IMR-90 (cell line): ENCODE measurements around the gene ARHGEF2. TPM values are rescaled to one million over a fixed set of nuclear protein-coding genes. Genes with fewer than 3 reads are reported as not detected.

ENCODE experiments used
- ATAC-seq: fragments of 200-7000 bp; cut with Tn5 transposase; 2 replicates; pipeline ENCODE4 v1.9.1; 2020; ENCODE audit warnings: low read depth, mild to moderate bottlenecking, moderate library complexity
- BruUV-seq: library from RNA; stranded (reverse); fragments of 400-500 nt; replicated peaks from 2 replicates; lab custom pipeline; 2021; lab: Mats Ljungman, UMichigan
- CTCF ChIA-PET: fragments of 300-600 bp; formaldehyde crosslinking; extraction: SDS; loops from one replicate; lab custom pipeline; 2021; ENCODE audit warnings: antibody characterized with exemption; lab: Yijun Ruan, JAX
- POLR2A ChIA-PET: fragments of 300-600 bp; sonication (Branson Sonifier 250); formaldehyde crosslinking; loops from one replicate; lab custom pipeline; 2022; ENCODE audit warnings: antibody characterized with exemption; ENCODE audit not compliant: unreplicated experiment; lab: Charles Lee
- DNase-seq: peaks from one replicate; pipeline ENCODE4 v3.0.0; 2013
- H2AFZ ChIP-seq: replicated peaks from 2 replicates; pipeline ENCODE3; 2013; ENCODE audit warnings: low read length, mild to moderate bottlenecking; ENCODE audit not compliant: poor library complexity
- H2AK5ac ChIP-seq: 2 replicates; pipeline ENCODE4 v1.6.1; 2013; ENCODE audit warnings: low read depth, low read length, inconsistent platforms
- H2AK9ac ChIP-seq: replicated peaks from 2 replicates; pipeline ENCODE3; 2013; ENCODE audit warnings: mild to moderate bottlenecking, low read depth, low read length, moderate library complexity; ENCODE audit not compliant: poor library complexity
- H2BK120ac ChIP-seq: 2 replicates; pipeline ENCODE4 v1.6.1; 2013; ENCODE audit warnings: low read depth, low read length, inconsistent platforms
- H2BK15ac ChIP-seq: 3 replicates; pipeline ENCODE4 v1.6.1; 2013; ENCODE audit warnings: low read depth, low read length, inconsistent platforms
- H2BK20ac ChIP-seq: 2 replicates; pipeline ENCODE4 v1.6.1; 2013; ENCODE audit warnings: low read depth, mild to moderate bottlenecking, inconsistent platforms, low read length, moderate library complexity
- H2BK5ac ChIP-seq: 2 replicates; pipeline ENCODE4 v1.6.1; 2013; ENCODE audit warnings: mild to moderate bottlenecking, low read depth, low read length, inconsistent platforms; ENCODE audit not compliant: poor library complexity, severe bottlenecking
- H3K14ac ChIP-seq: replicated peaks from 2 replicates; pipeline ENCODE4 v1.6.1; 2013; ENCODE audit warnings: low read depth, low read length, inconsistent platforms
- H3K18ac ChIP-seq: 2 replicates; pipeline ENCODE4 v1.6.1; 2013; ENCODE audit warnings: low read depth, low read length, control low read depth
- H3K23ac ChIP-seq: 2 replicates; pipeline ENCODE4 v1.6.1; 2013; ENCODE audit warnings: low read depth, low read length, inconsistent platforms
- H3K27ac ChIP-seq: 2 replicates; pipeline ENCODE4 v1.5.1; 2013; ENCODE audit warnings: mild to moderate bottlenecking, control low read depth, low read length; ENCODE audit not compliant: insufficient read depth
- H3K27me3 ChIP-seq: 2 replicates; pipeline ENCODE4 v1.6.1; 2013; ENCODE audit warnings: low read length; ENCODE audit not compliant: control insufficient read depth, insufficient read depth
- H3K36me3 ChIP-seq: 2 replicates; pipeline ENCODE4 v1.6.1; 2013; ENCODE audit warnings: low read length, mixed read lengths; ENCODE audit not compliant: control insufficient read depth, insufficient read depth
- H3K4ac ChIP-seq: 2 replicates; pipeline ENCODE4 v1.6.1; 2013; ENCODE audit warnings: low read depth, low read length, inconsistent platforms
- H3K4me1 ChIP-seq: 2 replicates; pipeline ENCODE4 v1.6.1; 2013; ENCODE audit warnings: low read length, mixed read lengths; ENCODE audit not compliant: control insufficient read depth, insufficient read depth
- H3K4me2 ChIP-seq: 2 replicates; pipeline ENCODE4 v1.6.1; 2013; ENCODE audit warnings: low read depth, mild to moderate bottlenecking, control low read depth, low read length, moderate library complexity
- H3K4me3 ChIP-seq: 2 replicates; pipeline ENCODE4 v1.5.1; 2013; ENCODE audit warnings: low read depth, mild to moderate bottlenecking, control low read depth, low read length, moderate library complexity; ENCODE audit not compliant: insufficient read depth
- H3K56ac ChIP-seq: 2 replicates; pipeline ENCODE4 v1.6.1; 2013; ENCODE audit warnings: low read length, inconsistent platforms; ENCODE audit not compliant: insufficient read depth; ENCODE audit errors: extremely low read depth
- H3K79me1 ChIP-seq, 2 experiments: 2 replicates each; pipeline ENCODE4 v1.6.1; 2013; ENCODE audit warnings: low read length in 2 of 2, inconsistent platforms in 1 of 2, low read depth in 1 of 2
- H3K9ac ChIP-seq: 2 replicates; pipeline ENCODE4 v1.6.1; 2013; ENCODE audit warnings: low read depth, low read length, control low read depth
- H3K9me1 ChIP-seq: 2 replicates; pipeline ENCODE4 v1.6.1; 2013; ENCODE audit warnings: low read length, inconsistent platforms; ENCODE audit not compliant: insufficient read depth
- H3K9me3 ChIP-seq: 2 replicates; pipeline ENCODE4 v1.6.1; 2013; ENCODE audit warnings: low read length; ENCODE audit not compliant: control insufficient read depth, insufficient read depth
- H4K20me1 ChIP-seq: 2 replicates; pipeline ENCODE4 v1.6.1; 2013; ENCODE audit warnings: low read length, inconsistent platforms; ENCODE audit not compliant: insufficient read depth
- H4K5ac ChIP-seq: 2 replicates; pipeline ENCODE4 v1.6.1; 2013; ENCODE audit warnings: mild to moderate bottlenecking, low read depth, low read length, control low read depth
- H4K8ac ChIP-seq, 2 experiments: 2 replicates each; pipeline ENCODE4 v1.6.1; 2013; ENCODE audit warnings: low read depth in 2 of 2, low read length in 2 of 2, control low read depth in 1 of 2, inconsistent platforms in 1 of 2
- H4K91ac ChIP-seq: 2 replicates; pipeline ENCODE4 v1.6.1; 2013; ENCODE audit warnings: low read depth, low read length, inconsistent platforms; ENCODE audit not compliant: insufficient read depth
- MXI1 ChIP-seq: IDR thresholded peaks from 2 replicates; pipeline ENCODE4 v1.6.1; 2012; ENCODE audit warnings: low read depth, mild to moderate bottlenecking, low read length, moderate library complexity, borderline replicate concordance
- WGBS, 2 experiments: methylation state at CpG; one replicate each; pipeline versions ENCODE4 v1.1.5 to v1.1.7; 2013; ENCODE audit warnings: missing lambda C conversion rate in 2 of 2; ENCODE audit not compliant: insufficient read length in 1 of 2; ENCODE audit errors: extremely low coverage in 2 of 2; 5-methylcytosine and 5-hydroxymethylcytosine counted together
- dilution Hi-C: fragments of 300-500 bp; cut with HindIII; formaldehyde crosslinking; loops from one replicate; pipeline ENCODE4 v1.14.3; 2018; ENCODE audit warnings: low sequenced_read_pairs; ENCODE audit not compliant: unreplicated experiment
- in situ Hi-C: fragments of 300-500 bp; cut with MboI; formaldehyde crosslinking; loops from 3 replicates; pipeline ENCODE4 v1.14.3; 2019; ENCODE audit warnings: low sequenced_read_pairs, inconsistent platforms, mixed read lengths
- intact Hi-C: fragments of 100-400 bp; cut with micrococcal nuclease; formaldehyde crosslinking; loops from 2 replicates; pipeline ENCODE4 v1.10.0; 2022
- polyA plus RNA-seq, 3 experiments: library from polyadenylated mRNA; depleted of rRNA; stranded (reverse); fragments of >200 nt; gene quantifications; 2 replicates each; pipeline ENCODE4 v1.2.3, GENCODE V29; 2012; ENCODE audit warnings: low replicate concordance in 1 of 3
- total RNA-seq: library from RNA; depleted of rRNA; stranded (reverse); fragments of >200 nt; gene quantifications from 2 replicates; pipeline ENCODE4 v1.2.3, GENCODE V29; 2012

ARHGEF2 gene
- total and polyA plus RNA-seq, 2 of the 4 experiments (the other 2 are of a cell fraction): 91.8 to 117 TPM

DNA sequence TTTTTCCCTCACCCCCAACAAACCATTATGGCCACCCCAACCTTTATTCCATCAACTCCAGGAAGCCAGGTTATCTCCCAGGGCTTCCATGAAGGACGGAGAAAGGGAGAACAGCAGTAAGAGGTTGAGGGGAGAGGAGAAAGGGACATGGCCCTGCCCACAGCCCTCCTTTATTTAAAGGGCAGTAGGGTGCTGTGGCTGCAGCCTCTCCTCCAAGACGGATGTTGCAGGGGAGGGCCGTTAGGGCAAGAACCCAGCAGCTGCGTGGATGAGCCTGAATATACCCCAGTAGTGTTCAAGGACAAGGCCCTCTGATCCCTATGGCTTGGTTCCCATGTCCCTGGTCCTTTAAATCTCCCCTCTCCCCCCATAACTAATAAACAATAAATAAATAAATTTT, 31.1 kb downstream of the ARHGEF2 start:
- H3K79me1 ChIP-seq: peaks cover 14 to 38% of the 10 kb centered on the region in 2 experiments
- H4K5ac ChIP-seq: no peak overlapping the region
- no peak overlapping the region for H2BK15ac ChIP-seq
- H3K18ac ChIP-seq: no peak overlapping the region
- POLR2A ChIA-PET: no interaction called here
- H3K36me3 ChIP-seq: peaks cover 61% of the 10 kb centered on the region
- no peak overlapping the region for H4K91ac ChIP-seq
- dilution Hi-C loops: no loop called here
- H3K9me1 ChIP-seq: peaks cover 8% of the 10 kb centered on the region; the same call in 1 of the 2 replicates
- no peak overlapping the region for H2BK20ac ChIP-seq
- H3K4me1 ChIP-seq: peaks cover 1% of the 10 kb centered on the region; the same call in 1 of the 2 replicates
- H2AFZ ChIP-seq: no peak overlapping the region
- H3K27ac ChIP-seq: no peak overlapping the region
- no peak overlapping the region for H4K8ac ChIP-seq
- intact Hi-C loops: no loop called here
- CTCF ChIA-PET: no interaction called here
- no peak overlapping the region for H2AK5ac ChIP-seq
- H3K9me3 ChIP-seq: no peaks in the 10 kb centered on the region
- no peak overlapping the region for H3K4me2 ChIP-seq
- H3K9ac ChIP-seq: no peak overlapping the region
- WGBS, 2 experiments: 100% methylated on average over 1 of the region's 4 CpGs; no CpG with 5 or more reads in 1 of the 2 experiments
- H3K14ac ChIP-seq: no peak overlapping the region
- TF ChIP-seq MXI1: no peak
- BruUV-seq: TSS peak; percentile 90
- H3K27me3 ChIP-seq: no peaks in the 10 kb centered on the region
- H4K20me1 ChIP-seq: peaks cover 40% of the 10 kb centered on the region; the same call in 1 of the 2 replicates
- H3K4ac ChIP-seq: no peak overlapping the region
- H3K23ac ChIP-seq: no peak overlapping the region
- in situ Hi-C loops: no loop called here
- no peak overlapping the region for H2AK9ac ChIP-seq
- DNase-seq (no peak), ATAC-seq (no peak)
- no peak overlapping the region for H2BK120ac ChIP-seq
- no peak overlapping the region for H2BK5ac ChIP-seq
- no peak overlapping the region for H3K4me3 ChIP-seq
- no peak overlapping the region for H3K56ac ChIP-seq
